HepG2 (cell line): ENCODE data around the gene CRKL. TPM values are rescaled to one million over a fixed set of nuclear protein-coding genes. Genes with fewer than 3 reads are reported as not detected.
A peak's percentile ranks its signal among the peaks of the same experiment; 100 is the strongest.

ENCODE experiments used
- ATAC-seq: fragments of 200-7000 bp; cut with Tn5 transposase; 3 replicates; pipeline ENCODE4 v1.9.1; 2020; ENCODE audit warnings: mild to moderate bottlenecking, moderate library complexity
- BruUV-seq: library from RNA; stranded (reverse); fragments of 400-500 nt; replicated peaks from 2 replicates; lab custom pipeline; 2021; lab: Mats Ljungman, UMichigan
- CTCF ChIA-PET: fragments of 300-600 bp; formaldehyde crosslinking; extraction: SDS; loops from one replicate; lab custom pipeline; 2021; ENCODE audit warnings: low total read pairs, inconsistent platforms, low intra/inter-chr PET ratio; lab: Yijun Ruan, JAX
- POLR2A ChIA-PET: fragments of 350-600 bp; sonication (Branson Sonifier 250); formaldehyde crosslinking; loops from one replicate; lab custom pipeline; 2020; ENCODE audit warnings: antibody characterized with exemption, inconsistent platforms; lab: Yijun Ruan, JAX
- DNase-seq: peaks from one replicate; pipeline ENCODE4 v3.0.0-alpha.2; 2015; ENCODE audit warnings: low spot score
- FAIRE-seq: peaks from 3 replicates; lab custom pipeline; 2011; peaks lifted over from hg19 to GRCh38; lab: Jason Lieb, UNC
- H2AFZ ChIP-seq: one replicate; pipeline ENCODE4 v1.6.1; 2011; ENCODE audit warnings: low read length, inconsistent platforms
- H3K27ac ChIP-seq: fragments of 300-600 bp; 3 replicates; pipeline ENCODE4 v1.8.0; 2011; ENCODE audit warnings: mixed run types, mild to moderate bottlenecking, mixed read lengths, low read length, inconsistent platforms; ENCODE audit not compliant: insufficient read depth; ENCODE audit errors: extremely low read length
- H3K27me3 ChIP-seq, 2 experiments: fragments of 200-600 bp in 1 of 2; 2 replicates in 1 of 2; 3 replicates in 1 of 2; pipeline versions ENCODE4 v1.6.0 to v1.8.0; 2011; ENCODE audit warnings: low read length in 2 of 2, mild to moderate bottlenecking in 2 of 2, moderate library complexity in 2 of 2, inconsistent platforms in 1 of 2; ENCODE audit not compliant: insufficient read depth in 2 of 2, control insufficient read depth in 1 of 2
- H3K36me3 ChIP-seq, 2 experiments: fragments of 200-600 bp in 1 of 2; replicated peaks in 1 of 2; 2 replicates in 1 of 2; 3 replicates in 1 of 2; pipeline versions ENCODE4 v1.5.1 to v1.8.0; 2011; ENCODE audit warnings: low read length in 2 of 2, inconsistent platforms in 1 of 2; ENCODE audit not compliant: insufficient read depth in 2 of 2, control insufficient read depth in 1 of 2
- H3K4me1 ChIP-seq: 2 replicates; pipeline ENCODE4 v1.5.1; 2012; ENCODE audit warnings: low read length, inconsistent platforms; ENCODE audit not compliant: insufficient read depth
- H3K4me2 ChIP-seq: 2 replicates; pipeline ENCODE4 v1.6.0; 2011; ENCODE audit warnings: low read depth, low read length, inconsistent platforms
- H3K4me3 ChIP-seq, 3 experiments: fragments of 200-600 bp in 1 of 3; sonication (generic), shearing (Covaris generic) in 1 of 3; replicated peaks in 1 of 3; 2 replicates each; pipeline ENCODE4 v1.5.1; 2011 to 2016; ENCODE audit warnings: low read length in 3 of 3, inconsistent platforms in 2 of 3, low read depth in 2 of 3, mild to moderate bottlenecking in 2 of 3, control low read depth in 1 of 3, mixed read lengths in 1 of 3; ENCODE audit not compliant: insufficient read depth in 1 of 3
- H3K79me2 ChIP-seq: one replicate; pipeline ENCODE4 v1.6.1; 2011; ENCODE audit warnings: low read length, inconsistent platforms; ENCODE audit not compliant: insufficient read depth
- H3K9ac ChIP-seq: 2 replicates; pipeline ENCODE4 v1.6.0; 2011; ENCODE audit warnings: mild to moderate bottlenecking, low read depth, low read length, inconsistent platforms; ENCODE audit not compliant: insufficient read depth
- H3K9me3 ChIP-seq: 2 replicates; pipeline ENCODE4 v1.5.1; 2012; ENCODE audit warnings: mild to moderate bottlenecking, low read length
- H4K20me1 ChIP-seq: 2 replicates; pipeline ENCODE4 v1.6.0; 2011; ENCODE audit warnings: inconsistent platforms, mild to moderate bottlenecking, low read length, moderate library complexity; ENCODE audit not compliant: insufficient read depth
- AGO2 ChIP-seq: fragments of 200-400 bp; formaldehyde crosslinking; optimal IDR thresholded peaks from 2 replicates; pipeline ENCODE3; 2017; ENCODE audit warnings: mild to moderate bottlenecking, low read depth, low read length, moderate library complexity
- CSRNP1 ChIP-seq: sonication (generic); formaldehyde crosslinking; IDR thresholded peaks from 2 replicates; pipeline ENCODE4 v1.8.1; 2023; ENCODE audit warnings: mild to moderate bottlenecking, missing genetic modification reagents
- MXD4 ChIP-seq: IDR thresholded peaks from 2 replicates; pipeline ENCODE4 v1.6.1; 2016; ENCODE audit warnings: mild to moderate bottlenecking, missing biosample characterization, missing genetic modification reagents
- NFIC ChIP-seq: IDR thresholded peaks from 2 replicates; pipeline ENCODE4 v1.6.1; 2012; ENCODE audit warnings: mild to moderate bottlenecking, low read length, inconsistent platforms
- NFKB2 ChIP-seq: sonication (generic); formaldehyde crosslinking; IDR thresholded peaks from 2 replicates; pipeline ENCODE4 v1.4.0; 2020; ENCODE audit warnings: missing genetic modification reagents, borderline replicate concordance
- PRDM15 ChIP-seq: sonication (generic); formaldehyde crosslinking; IDR thresholded peaks from 2 replicates; pipeline ENCODE4 v1.4.0; 2020; ENCODE audit warnings: missing genetic modification reagents
- RXRA ChIP-seq: sonication (generic); formaldehyde crosslinking; IDR thresholded peaks from 2 replicates; pipeline ENCODE4 v1.5.1; 2020; ENCODE audit warnings: missing genetic modification reagents
- SPEN ChIP-seq: sonication (generic); formaldehyde crosslinking; IDR thresholded peaks from 2 replicates; pipeline ENCODE4 v1.5.1; 2020; ENCODE audit warnings: low read depth, mild to moderate bottlenecking, missing genetic modification reagents
- ZMAT5 ChIP-seq: sonication (generic); formaldehyde crosslinking; IDR thresholded peaks from 2 replicates; pipeline ENCODE4 v1.5.0; 2020; ENCODE audit warnings: mild to moderate bottlenecking, low read depth, missing genetic modification reagents, borderline replicate concordance
- ZNF281 ChIP-seq: sonication (generic); formaldehyde crosslinking; IDR thresholded peaks from 2 replicates; pipeline ENCODE4 v1.4.0; 2020; ENCODE audit warnings: missing genetic modification reagents, borderline replicate concordance
- ZNF7 ChIP-seq: IDR thresholded peaks from 2 replicates; pipeline ENCODE4 v1.6.1; 2016; ENCODE audit warnings: missing biosample characterization, missing genetic modification reagents
- ZNF749 ChIP-seq: sonication (generic); formaldehyde crosslinking; IDR thresholded peaks from 2 replicates; pipeline ENCODE4 v1.8.0; 2022; ENCODE audit warnings: mild to moderate bottlenecking, missing genetic modification reagents, moderate library complexity, borderline replicate concordance
- ZSCAN12 ChIP-seq: sonication (generic); formaldehyde crosslinking; IDR thresholded peaks from 2 replicates; pipeline ENCODE4 v1.9.0; 2021; ENCODE audit warnings: mild to moderate bottlenecking, missing genetic modification reagents
- WGBS: methylation state at CpG from one replicate; pipeline ENCODE4 v1.1.6; 2017; ENCODE audit warnings: low lambda C conversion rate; 5-methylcytosine and 5-hydroxymethylcytosine counted together
- in situ Hi-C: cut with HindIII; loops from 2 replicates; pipeline ENCODE4 v1.10.0; 2017; ENCODE audit warnings: low pct_unique_long_range_greater_than_20kb; ENCODE audit not compliant: extremely low pct_ligation_motif_present
- intact Hi-C: fragments of 100-400 bp; cut with micrococcal nuclease; formaldehyde crosslinking; loops from one replicate; pipeline ENCODE4 v1.10.0; 2022; ENCODE audit not compliant: unreplicated experiment
- polyA plus RNA-seq, 8 experiments: library from polyadenylated mRNA; depleted of rRNA in 3 of 8; stranded (reverse) in 7 of 8; unstranded in 1 of 8; fragments of >200 nt; fragmentation: Illumina TruSeq in 4 of 8; extraction: Trizol in 4 of 8; gene quantifications; 2 replicates each; pipeline versions ENCODE4 v1.2.1 to v1.2.3, GENCODE V29; 2011 to 2016; ENCODE audit warnings: low read depth in 4 of 8, missing spikeins in 1 of 8, mixed read lengths in 1 of 8; ENCODE audit not compliant: insufficient read depth in 1 of 8
- total RNA-seq, 5 experiments: library from RNA; depleted of rRNA; stranded (reverse); fragments of >200 nt; fragmentation: Illumina TruSeq; extraction: Trizol; gene quantifications; 2 replicates each; pipeline ENCODE4 v1.2.3, GENCODE V29; 2016; ENCODE audit warnings: low read depth in 1 of 5

CRKL gene
- total and polyA plus RNA-seq, 2 of the 13 experiments (the other 11 are each of a cell fraction or from before 2014, with no cell fraction given) = 37.4 to 60.6 TPM

- H3K4me3 ChIP-seq = peak overlapping the region in 1 of 3 experiments; percentile 46; a peak in 2 of 6 replicates
- in situ Hi-C loops = loop anchor here (5.0 kb wide), 1 partner anchor 32 kb away; the partner anchor contains the start of gene CRKL
- ChIA-PET CTCF (no interaction called here), POLR2A (interaction anchor here (0.8 to 5.0 kb wide), 4 partner anchors 33 to 175 kb away, joined by 3 to 14 read pairs (median 4); partner anchors contain the start of genes CRKL and P2RX6)
- peak overlapping the region; percentile 72 for H3K4me2 ChIP-seq
- WGBS = 5% methylated on average over 13 of the region's 13 CpGs
- peaks cover 6 to 34% of the 10 kb centered on the region in 2 experiments for H3K36me3 ChIP-seq
- DNase-seq = peak; percentile 92
- intact Hi-C loops = loop anchor here (2.0 to 10.0 kb wide), 2 partner anchors 65 to 175 kb away; partner anchors contain the start of gene SERPIND1
- no peaks in the 10 kb centered on the region for H3K27me3 ChIP-seq
- no peak overlapping the region for H2AFZ ChIP-seq
- H3K27ac ChIP-seq = peak overlapping the region; percentile 82
- no TSS peak for BruUV-seq
- FAIRE-seq = peak; percentile 91
- H3K79me2 ChIP-seq = peaks cover 84% of the 10 kb centered on the region
- H4K20me1 ChIP-seq = peaks cover 42% of the 10 kb centered on the region
- ATAC-seq = peak; percentile 65
- H3K9me3 ChIP-seq = no peaks in the 10 kb centered on the region
- peak overlapping the region; percentile 42 for H3K9ac ChIP-seq
- H3K4me1 ChIP-seq = peaks cover 100% of the 10 kb centered on the region
- no peak for TF ChIP-seq ZSCAN12 (CRISPR knock-in tag)
- no peak for TF ChIP-seq ZMAT5 (CRISPR knock-in tag)
- no peak; the same call in 1 of the 2 replicates for TF ChIP-seq RXRA (CRISPR knock-in tag)
- TF ChIP-seq ZNF749 (CRISPR knock-in tag) = no peak
- TF ChIP-seq ZNF281 (CRISPR knock-in tag) = no peak; the same call in 1 of the 2 replicates
- no peak for TF ChIP-seq NFIC
- TF ChIP-seq ZNF7 = no peak
- TF ChIP-seq CSRNP1 (CRISPR knock-in tag) = no peak
- TF ChIP-seq PRDM15 (CRISPR knock-in tag) = no peak
- no peak for TF ChIP-seq NFKB2 (CRISPR knock-in tag)
- TF ChIP-seq AGO2 = no peak
- no peak for TF ChIP-seq SPEN (CRISPR knock-in tag)
- no peak for TF ChIP-seq MXD4 (CRISPR knock-in tag)
Observed at GRCh38 chr22:20949698-20950183, 32.5 kb downstream of the CRKL start.
